GM23338 (cell line): ENCODE measurements around the gene UVRAG. TPM values are rescaled to one million over a fixed set of nuclear protein-coding genes. Genes with fewer than 3 reads are reported as not detected.

Source experiments
- ETS1 ChIP-seq: IDR thresholded peaks from 2 replicates; pipeline ENCODE4 v1.6.1; 2016; ENCODE audit warnings: antibody characterized with exemption
- EZH2 ChIP-seq: fragments of 200-600 bp; sonication (generic); IDR thresholded peaks from one replicate; pipeline ENCODE4 v1.8.0; 2017; ENCODE audit warnings: antibody characterized with exemption, mild to moderate bottlenecking, low read depth; ENCODE audit not compliant: unreplicated experiment
- EZH2phosphoT487 ChIP-seq: fragments of 200-600 bp; sonication (generic); IDR thresholded peaks from one replicate; pipeline ENCODE4 v1.8.1; 2018; ENCODE audit warnings: antibody characterized with exemption; ENCODE audit not compliant: unreplicated experiment
- NANOG ChIP-seq: IDR thresholded peaks from 2 replicates; pipeline ENCODE4 v1.6.1; 2016; ENCODE audit warnings: antibody characterized with exemption, borderline replicate concordance
- POLR2AphosphoS5 ChIP-seq: IDR thresholded peaks from 2 replicates; pipeline ENCODE4 v1.6.1; 2016; ENCODE audit warnings: antibody characterized with exemption, low read depth
- STAT1 ChIP-seq: IDR thresholded peaks from one replicate; pipeline ENCODE4 v1.6.1; 2016; ENCODE audit warnings: antibody characterized with exemption; ENCODE audit not compliant: unreplicated experiment
- ZNF114 ChIP-seq: fragments of 250-450 bp; sonication (Bioruptor Pico); IDR thresholded peaks from 2 replicates; pipeline ENCODE4 v1.5.0; 2020; ENCODE audit warnings: mild to moderate bottlenecking, moderate library complexity
- ZNF331 ChIP-seq: fragments of 250-450 bp; sonication (Bioruptor Pico); IDR thresholded peaks from 2 replicates; pipeline ENCODE4 v1.5.0; 2020; ENCODE audit warnings: low read depth, mild to moderate bottlenecking, moderate library complexity
- ZNF462 ChIP-seq: fragments of 250-450 bp; sonication (Bioruptor Pico); IDR thresholded peaks from 2 replicates; pipeline ENCODE4 v1.5.0; 2020; ENCODE audit warnings: mild to moderate bottlenecking, moderate library complexity
- polyA plus RNA-seq: library from polyadenylated mRNA; unstranded; fragments of >200 nt; fragmentation: Nextera tagmentation; extraction: Ambion mirVana; gene quantifications from 2 replicates; pipeline ENCODE4 v1.2.1, GENCODE V29; 2016
- total RNA-seq: library from RNA; depleted of rRNA; stranded (reverse); fragments of >200 nt; shearing (Covaris generic); gene quantifications from 2 replicates; pipeline ENCODE4 v1.2.3, GENCODE V29; 2014

The UVRAG gene
- total and polyA plus RNA-seq, 2 experiments from 2014 or later: 15.3 to 17.4 TPM

- no peak for TF ChIP-seq ZNF462 (CRISPR knock-in tag)
- no peak for TF ChIP-seq EZH2
- TF ChIP-seq ZNF331: no peak
- no peak for TF ChIP-seq NANOG
- no peak for TF ChIP-seq POLR2AphosphoS5
- no peak for TF ChIP-seq ZNF114 (CRISPR knock-in tag)
- no peak for TF ChIP-seq ETS1
- TF ChIP-seq STAT1: no peak
- TF ChIP-seq EZH2phosphoT487: no peak
Observed at GRCh38 chr11:75996523-75997442, 181.8 kb downstream of the UVRAG start (continued).
